Measurements from ENCODE around the gene GRIK2. TPM values are rescaled to one million over a fixed set of nuclear protein-coding genes. Genes with fewer than 3 reads are reported as not detected.

Gene GRIK2
- total RNA-seq, 1 donor from 2014 or later = 3.7 TPM

DNA sequence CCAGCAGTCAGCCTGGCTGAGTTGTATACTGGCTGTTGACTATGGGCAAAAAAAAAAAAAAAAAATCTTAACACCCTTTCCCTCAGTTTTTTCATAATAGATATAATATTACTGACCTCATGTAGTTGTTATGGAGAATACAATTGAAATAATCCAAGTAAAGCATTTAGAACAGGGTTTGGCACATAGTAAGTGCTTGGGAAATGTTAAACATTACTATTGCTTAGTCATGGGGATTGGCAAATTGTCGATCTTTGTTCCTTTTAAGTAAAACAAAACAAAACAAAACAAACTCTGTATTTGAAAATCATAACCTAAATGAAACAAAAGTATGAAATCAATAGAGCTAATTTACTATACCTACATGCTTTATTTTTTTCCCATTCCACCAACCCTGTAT lies 458.4 kb downstream of the GRIK2 start:
- H3K4me3 ChIP-seq (ENCODE audit: low read length in 3 of 3) = no peak overlapping the region
- no peak overlapping the region for H3K9ac ChIP-seq (ENCODE audit: low read depth in 1 of 3, low read length in 3 of 3)
- H3K36me3 ChIP-seq (ENCODE audit: control insufficient read depth in 3 of 3, insufficient read depth in 3 of 3, low read length in 3 of 3) = no peaks in the 10 kb centered on the region
- H3K9me3 ChIP-seq (ENCODE audit: control insufficient read depth in 3 of 3, low read length in 3 of 3) = no peaks in the 10 kb centered on the region
- no peaks in the 10 kb centered on the region for H3K4me1 ChIP-seq (ENCODE audit: control insufficient read depth in 3 of 3, insufficient read depth in 3 of 3, low read length in 3 of 3)
- no peak overlapping the region for H3K27ac ChIP-seq (ENCODE audit: low read depth, low read length)
- no peaks in the 10 kb centered on the region for H3K27me3 ChIP-seq (ENCODE audit: control insufficient read depth in 3 of 3, insufficient read depth in 3 of 3, low read length in 3 of 3)

DNA sequence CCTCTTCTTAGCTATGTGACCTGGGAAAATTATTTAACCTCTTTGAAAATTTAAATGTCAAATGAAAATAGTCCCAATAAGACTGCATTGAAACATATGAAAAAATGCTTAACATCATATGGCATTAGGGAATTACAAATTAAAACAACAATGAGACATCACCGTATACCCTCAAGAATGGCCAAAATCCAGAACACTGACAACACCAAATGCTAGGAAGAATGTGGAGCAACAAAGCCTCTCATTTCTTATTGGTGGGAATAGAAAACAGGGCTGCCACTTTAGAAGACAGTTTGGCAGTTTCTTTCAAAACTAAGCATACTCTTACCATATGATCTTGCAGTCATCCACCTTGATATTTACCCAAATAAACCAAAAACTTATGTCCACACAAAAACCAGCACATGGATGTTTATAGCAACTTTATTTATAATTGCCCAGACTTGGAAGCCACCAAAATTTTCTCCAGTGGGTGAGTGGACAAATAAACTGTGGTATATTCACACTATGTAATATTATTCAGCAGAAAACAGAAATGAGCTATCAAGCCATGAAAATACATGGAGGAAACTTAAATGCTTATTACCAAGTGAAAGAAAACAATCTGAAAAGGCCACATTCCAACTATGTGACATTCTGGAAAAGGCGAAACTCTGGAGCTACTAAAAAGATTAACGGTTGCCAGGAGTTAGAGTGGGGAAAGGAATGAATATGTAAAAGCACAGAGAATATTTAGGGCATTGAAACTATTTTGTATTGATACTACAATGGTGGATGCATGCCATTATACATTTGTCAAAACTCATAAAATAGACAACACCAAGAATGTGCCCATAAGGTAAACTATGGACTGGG lies 459.9 kb downstream of the GRIK2 start:
- H3K27me3 ChIP-seq (ENCODE audit: control insufficient read depth in 3 of 3, insufficient read depth in 3 of 3, low read length in 3 of 3) = no peaks in the 10 kb centered on the region
- no peaks in the 10 kb centered on the region for H3K9me3 ChIP-seq (ENCODE audit: control insufficient read depth in 3 of 3, low read length in 3 of 3)
- H3K9ac ChIP-seq (ENCODE audit: low read depth in 1 of 3, low read length in 3 of 3) = no peak overlapping the region

GRCh38 chr6:101876431-101876830 lies 482.9 kb downstream of the GRIK2 start:
- Histone ChIP-seq H3K9ac (ENCODE audit: low read depth in 1 of 3, low read length in 3 of 3) (no peak overlapping the region), H3K27me3 (ENCODE audit: control insufficient read depth in 3 of 3, insufficient read depth in 3 of 3, low read length in 3 of 3) (no peaks in the 10 kb centered on the region), H3K9me3 (ENCODE audit: control insufficient read depth in 3 of 3, low read length in 3 of 3) (no peaks in the 10 kb centered on the region), H3K27ac (ENCODE audit: low read depth, low read length) (no peak overlapping the region), H3K36me3 (ENCODE audit: control insufficient read depth in 3 of 3, insufficient read depth in 3 of 3, low read length in 3 of 3) (no peaks in the 10 kb centered on the region), H3K4me3 (ENCODE audit: low read length in 3 of 3) (no peak overlapping the region), H3K4me1 (ENCODE audit: control insufficient read depth in 3 of 3, insufficient read depth in 3 of 3, low read length in 3 of 3) (no peaks in the 10 kb centered on the region)

More for the DNA sequence above, 459.9 kb downstream of the GRIK2 start:
- H3K4me3 ChIP-seq (ENCODE audit: low read length in 3 of 3) = no peak overlapping the region
- H3K36me3 ChIP-seq (ENCODE audit: control insufficient read depth in 3 of 3, insufficient read depth in 3 of 3, low read length in 3 of 3) = no peaks in the 10 kb centered on the region
- no peak overlapping the region for H3K27ac ChIP-seq (ENCODE audit: low read depth, low read length)
- no peaks in the 10 kb centered on the region for H3K4me1 ChIP-seq (ENCODE audit: control insufficient read depth in 3 of 3, insufficient read depth in 3 of 3, low read length in 3 of 3)

DNA sequence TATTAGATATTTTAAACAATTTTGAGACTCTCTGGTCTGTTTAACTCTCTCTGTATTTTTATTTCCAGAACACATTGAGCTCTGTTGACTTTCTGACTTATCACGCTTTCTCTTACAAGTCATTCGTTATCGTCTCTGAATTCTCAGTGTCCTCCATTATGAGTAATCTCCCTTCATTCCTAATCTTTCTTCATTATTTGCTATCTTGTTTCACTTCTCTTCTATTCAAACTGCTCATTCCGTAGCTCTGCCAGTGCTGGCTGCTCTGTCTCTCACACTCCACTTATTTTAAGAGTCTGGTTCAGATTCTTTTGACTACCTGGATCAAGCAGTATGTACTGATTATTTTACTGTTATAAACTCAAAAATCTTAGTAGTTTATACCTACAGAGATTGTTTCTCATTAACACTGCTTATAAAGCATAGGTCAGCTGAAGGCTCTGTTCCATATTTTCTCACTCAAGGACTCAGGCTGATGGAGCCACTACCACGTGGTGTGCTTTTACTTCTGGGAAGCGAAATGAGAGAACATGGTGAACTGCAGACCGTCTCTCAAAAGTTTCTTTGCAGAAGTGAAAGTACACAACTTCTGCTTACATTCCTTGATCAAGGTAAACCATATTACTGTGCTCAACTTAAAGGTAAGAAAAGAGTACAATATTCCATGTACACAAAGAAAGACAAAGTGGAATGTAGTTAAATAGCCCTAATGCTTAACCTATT lies 485.2 kb downstream of the GRIK2 start:
- no peak overlapping the region for H3K9ac ChIP-seq (ENCODE audit: low read depth in 1 of 3, low read length in 3 of 3)

DNA sequence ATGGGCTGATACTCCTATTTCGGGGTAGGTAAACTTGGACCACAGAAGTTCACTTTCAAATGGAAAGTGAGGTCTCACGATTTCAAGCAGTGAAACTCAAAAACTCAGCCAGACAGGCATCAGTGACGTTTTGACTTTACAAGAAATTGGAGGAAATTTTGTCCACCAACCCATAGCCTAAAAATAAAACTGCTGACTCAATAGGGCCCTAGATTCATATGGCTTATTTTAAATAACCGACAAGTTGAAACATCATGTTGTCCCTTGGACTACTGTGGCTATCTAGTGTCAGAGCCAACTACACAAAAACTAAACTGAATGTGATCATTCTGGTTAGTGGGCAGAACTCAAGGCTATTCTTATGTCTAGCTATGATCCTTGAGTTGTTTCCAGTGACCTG lies 486.3 kb downstream of the GRIK2 start:
- Histone ChIP-seq H3K9me3 (ENCODE audit: control insufficient read depth in 3 of 3, low read length in 3 of 3) (no peaks in the 10 kb centered on the region), H3K27me3 (ENCODE audit: control insufficient read depth in 3 of 3, insufficient read depth in 3 of 3, low read length in 3 of 3) (no peaks in the 10 kb centered on the region), H3K27ac (ENCODE audit: low read depth, low read length) (no peak overlapping the region), H3K36me3 (ENCODE audit: control insufficient read depth in 3 of 3, insufficient read depth in 3 of 3, low read length in 3 of 3) (no peaks in the 10 kb centered on the region), H3K4me3 (ENCODE audit: low read length in 3 of 3) (no peak overlapping the region), H3K9ac (ENCODE audit: low read depth in 1 of 3, low read length in 3 of 3) (no peak overlapping the region), H3K4me1 (ENCODE audit: control insufficient read depth in 3 of 3, insufficient read depth in 3 of 3, low read length in 3 of 3) (no peaks in the 10 kb centered on the region)

More for the DNA sequence above, 485.2 kb downstream of the GRIK2 start:
- H3K27me3 ChIP-seq (ENCODE audit: control insufficient read depth in 3 of 3, insufficient read depth in 3 of 3, low read length in 3 of 3) = no peaks in the 10 kb centered on the region
- no peak overlapping the region for H3K4me3 ChIP-seq (ENCODE audit: low read length in 3 of 3)
- H3K27ac ChIP-seq (ENCODE audit: low read depth, low read length) = no peak overlapping the region
- no peaks in the 10 kb centered on the region for H3K36me3 ChIP-seq (ENCODE audit: control insufficient read depth in 3 of 3, insufficient read depth in 3 of 3, low read length in 3 of 3)
- H3K9me3 ChIP-seq (ENCODE audit: control insufficient read depth in 3 of 3, low read length in 3 of 3) = no peaks in the 10 kb centered on the region
- H3K4me1 ChIP-seq (ENCODE audit: control insufficient read depth in 3 of 3, insufficient read depth in 3 of 3, low read length in 3 of 3) = no peaks in the 10 kb centered on the region

- no peak overlapping the region for H3K9ac ChIP-seq (ENCODE audit: low read depth in 1 of 3, low read length in 3 of 3)
- no peaks in the 10 kb centered on the region for H3K27me3 ChIP-seq (ENCODE audit: control insufficient read depth in 3 of 3, insufficient read depth in 3 of 3, low read length in 3 of 3)
- no peaks in the 10 kb centered on the region for H3K4me1 ChIP-seq (ENCODE audit: control insufficient read depth in 3 of 3, insufficient read depth in 3 of 3, low read length in 3 of 3)
Observed at GRCh38 chr6:101883505-101883904, 490.0 kb downstream of the GRIK2 start.

GRCh38 chr6:101887532-101887931 lies 494.0 kb downstream of the GRIK2 start:
- Histone ChIP-seq H3K9ac (ENCODE audit: low read depth in 1 of 3, low read length in 3 of 3) (no peak overlapping the region), H3K9me3 (ENCODE audit: control insufficient read depth in 3 of 3, low read length in 3 of 3) (no peaks in the 10 kb centered on the region)

More at GRCh38 chr6:101883505-101883904, 490.0 kb downstream of the GRIK2 start:
- Histone ChIP-seq H3K9me3 (ENCODE audit: control insufficient read depth in 3 of 3, low read length in 3 of 3) (no peaks in the 10 kb centered on the region), H3K4me3 (ENCODE audit: low read length in 3 of 3) (no peak overlapping the region), H3K27ac (ENCODE audit: low read depth, low read length) (no peak overlapping the region), H3K36me3 (ENCODE audit: control insufficient read depth in 3 of 3, insufficient read depth in 3 of 3, low read length in 3 of 3) (no peaks in the 10 kb centered on the region)

DNA sequence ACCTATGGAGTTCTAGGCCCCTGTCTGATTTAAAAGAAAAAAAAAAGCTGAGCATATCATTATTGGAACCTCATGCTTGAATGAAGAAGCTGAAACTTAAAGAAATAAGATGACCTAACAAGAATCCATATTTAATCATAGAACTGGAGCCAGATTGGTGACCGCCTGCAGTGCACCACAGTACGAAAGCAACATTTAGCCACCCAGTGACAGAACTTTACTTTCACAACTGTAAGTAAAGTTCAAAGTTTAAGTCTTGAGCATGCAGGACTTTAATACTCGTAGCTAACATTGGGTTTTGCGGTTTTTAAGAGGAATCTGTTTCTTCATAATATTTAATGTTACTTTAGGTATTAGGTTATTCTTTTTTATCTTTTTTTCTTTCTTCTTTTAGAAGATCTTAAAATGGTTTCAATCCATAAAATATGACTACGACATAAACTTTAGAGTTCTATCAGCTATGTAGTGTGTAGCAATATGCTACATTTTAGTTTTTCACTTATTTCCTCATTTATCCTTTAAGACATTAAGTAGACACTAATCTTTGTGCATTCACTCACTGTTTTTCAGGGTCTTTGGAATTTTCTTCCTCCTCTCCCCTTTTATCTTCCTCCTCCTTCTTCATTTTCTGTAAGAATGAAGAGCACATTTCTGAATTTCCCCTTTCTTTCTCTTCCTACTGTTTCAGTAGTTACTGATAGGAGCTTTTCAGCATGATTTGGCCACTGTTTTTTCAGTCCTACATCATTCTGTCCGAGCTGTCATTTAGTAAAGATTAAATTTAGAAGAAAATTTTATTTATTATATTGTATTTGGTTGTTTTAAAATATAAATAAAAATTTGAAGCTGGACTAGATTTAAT lies 514.1 kb downstream of the GRIK2 start:
- Histone ChIP-seq H3K4me3 (ENCODE audit: low read length in 3 of 3) (no peak overlapping the region), H3K9ac (ENCODE audit: low read depth in 1 of 3, low read length in 3 of 3) (no peak overlapping the region), H3K36me3 (ENCODE audit: control insufficient read depth in 3 of 3, insufficient read depth in 3 of 3, low read length in 3 of 3) (no peaks in the 10 kb centered on the region), H3K4me1 (ENCODE audit: control insufficient read depth in 3 of 3, insufficient read depth in 3 of 3, low read length in 3 of 3) (no peaks in the 10 kb centered on the region), H3K27me3 (ENCODE audit: control insufficient read depth in 3 of 3, insufficient read depth in 3 of 3, low read length in 3 of 3) (no peaks in the 10 kb centered on the region), H3K9me3 (ENCODE audit: control insufficient read depth in 3 of 3, low read length in 3 of 3) (no peaks in the 10 kb centered on the region), H3K27ac (ENCODE audit: low read depth, low read length) (no peak overlapping the region)

More at GRCh38 chr6:101887532-101887931, 494.0 kb downstream of the GRIK2 start:
- Histone ChIP-seq H3K36me3 (ENCODE audit: control insufficient read depth in 3 of 3, insufficient read depth in 3 of 3, low read length in 3 of 3) (no peaks in the 10 kb centered on the region), H3K27me3 (ENCODE audit: control insufficient read depth in 3 of 3, insufficient read depth in 3 of 3, low read length in 3 of 3) (no peaks in the 10 kb centered on the region), H3K4me3 (ENCODE audit: low read length in 3 of 3) (no peak overlapping the region), H3K27ac (ENCODE audit: low read depth, low read length) (no peak overlapping the region), H3K4me1 (ENCODE audit: control insufficient read depth in 3 of 3, insufficient read depth in 3 of 3, low read length in 3 of 3) (no peaks in the 10 kb centered on the region)

- Histone ChIP-seq H3K27me3 (ENCODE audit: control insufficient read depth in 3 of 3, insufficient read depth in 3 of 3, low read length in 3 of 3) (no peaks in the 10 kb centered on the region), H3K36me3 (ENCODE audit: control insufficient read depth in 3 of 3, insufficient read depth in 3 of 3, low read length in 3 of 3) (no peaks in the 10 kb centered on the region), H3K4me3 (ENCODE audit: low read length in 3 of 3) (no peak overlapping the region)
Observed at GRCh38 chr6:101909366-101909765, 515.9 kb downstream of the GRIK2 start.

More at GRCh38 chr6:101909366-101909765, 515.9 kb downstream of the GRIK2 start:
- Histone ChIP-seq H3K27ac (ENCODE audit: low read depth, low read length) (no peak overlapping the region), H3K4me1 (ENCODE audit: control insufficient read depth in 3 of 3, insufficient read depth in 3 of 3, low read length in 3 of 3) (no peaks in the 10 kb centered on the region), H3K9ac (ENCODE audit: low read depth in 1 of 3, low read length in 3 of 3) (no peak overlapping the region), H3K9me3 (ENCODE audit: control insufficient read depth in 3 of 3, low read length in 3 of 3) (no peaks in the 10 kb centered on the region)

Measured in skeletal muscle tissue (tissue), 4 donors.